CD4-positive, alpha-beta T cell treated with Interleukin-6 for 4 hours (primary cell): ENCODE measurements around the gene ABCF2.

Experiments
- DNase-seq: peaks from one replicate; pipeline ENCODE4 v3.0.0-alpha.2; 2020; ENCODE audit warnings: mixed read lengths

Gene ABCF2

DNA sequence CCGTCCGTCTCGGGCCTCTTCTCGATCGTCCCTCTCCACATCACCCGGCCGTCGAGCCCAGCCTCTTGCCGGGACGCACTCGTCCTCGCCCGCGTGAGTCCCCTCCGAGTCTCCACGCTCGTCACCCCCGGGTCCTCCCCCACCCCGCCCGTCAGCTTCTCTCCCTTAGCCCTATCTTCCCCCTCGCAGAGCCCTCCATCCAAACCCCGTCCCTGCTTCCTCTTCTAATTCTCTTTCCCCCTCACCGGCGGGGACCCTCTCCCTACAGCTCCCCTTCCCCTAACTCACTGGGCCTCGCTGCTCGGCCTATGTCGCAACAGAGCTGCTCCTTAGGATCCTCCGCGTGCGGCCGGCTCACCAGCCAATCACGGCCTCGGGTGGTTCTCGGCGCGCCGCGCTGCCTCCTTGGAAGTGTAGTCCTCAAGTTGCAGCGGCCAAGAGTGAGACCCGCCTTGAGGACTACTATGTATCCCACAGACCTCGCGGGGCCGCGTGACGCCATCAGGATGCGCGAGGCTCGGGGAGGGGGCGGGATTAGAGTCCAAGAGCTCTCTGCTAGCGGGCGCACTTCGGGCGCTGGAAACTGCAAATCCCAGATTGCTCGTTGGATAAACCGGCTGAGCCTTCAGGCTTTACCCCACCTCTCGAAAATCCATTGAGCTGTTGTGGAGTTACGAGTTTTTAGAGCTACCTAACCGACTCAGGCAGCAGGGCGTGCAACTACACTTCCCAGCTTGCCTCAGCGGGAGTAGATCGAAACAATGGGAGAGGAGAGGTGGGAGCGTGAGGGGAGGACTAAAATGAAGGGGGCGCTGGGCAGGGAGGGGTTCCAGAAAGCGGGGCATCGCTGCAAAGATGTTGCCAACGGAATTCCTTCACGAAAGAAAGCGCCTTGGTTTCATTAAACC lies at the start of gene ABCF2:
Gene ABCF2, minus strand, starts transcription at position 331 of the 908 bp plus-strand sequence. CDS start 747 bp downstream, outside the sequence.
- DNase-seq: peak; percentile 97

- DNase-seq: peak; percentile 22
These were observed 49.0 kb upstream of the ABCF2 start for GRCh38 chr7:151275813-151276577.

DNA sequence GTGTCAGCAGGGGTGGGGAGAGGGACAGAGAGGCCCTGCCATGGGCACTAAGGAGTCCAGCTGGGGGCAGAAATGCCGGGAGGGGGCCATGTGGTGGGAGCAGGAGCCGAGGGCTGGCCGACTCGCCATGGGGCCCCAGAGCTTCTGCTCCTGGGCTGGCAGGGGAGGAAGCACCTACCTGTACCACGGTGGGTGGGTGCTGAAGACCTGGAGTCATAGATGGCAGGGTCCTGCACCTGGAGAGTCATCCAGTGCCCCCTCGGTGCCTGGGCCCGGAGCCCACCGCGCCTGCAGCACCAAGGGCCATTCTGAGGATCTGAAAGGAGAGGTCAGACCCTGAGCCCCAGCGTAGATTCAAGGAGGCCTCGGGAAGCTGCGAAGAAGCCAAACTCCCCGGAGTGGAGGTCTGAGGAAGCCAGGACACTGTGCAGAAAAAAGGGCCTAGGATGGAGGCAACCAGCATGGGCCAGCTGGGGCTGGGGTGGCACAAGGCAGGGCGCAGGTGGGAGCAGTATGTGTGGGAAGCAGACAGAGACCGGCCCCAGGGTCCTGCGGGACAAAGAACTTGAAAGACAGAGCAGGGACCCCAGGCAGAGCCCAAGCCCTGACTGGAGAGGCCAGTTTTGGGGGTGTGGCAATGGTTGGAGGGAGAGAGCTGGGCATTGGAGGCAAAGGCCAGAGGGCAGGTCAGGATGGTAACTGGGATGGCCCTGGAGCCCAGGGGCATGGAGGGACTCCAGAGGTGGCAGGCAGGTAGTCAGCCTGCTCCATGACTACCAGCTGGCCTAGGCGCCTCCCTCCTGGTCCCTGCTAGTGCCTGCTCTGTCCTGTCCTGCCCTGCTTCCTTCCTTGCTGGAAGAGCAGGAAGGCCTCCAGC lies 48.2 kb upstream of the ABCF2 start:
- DNase-seq: no peak

DNA sequence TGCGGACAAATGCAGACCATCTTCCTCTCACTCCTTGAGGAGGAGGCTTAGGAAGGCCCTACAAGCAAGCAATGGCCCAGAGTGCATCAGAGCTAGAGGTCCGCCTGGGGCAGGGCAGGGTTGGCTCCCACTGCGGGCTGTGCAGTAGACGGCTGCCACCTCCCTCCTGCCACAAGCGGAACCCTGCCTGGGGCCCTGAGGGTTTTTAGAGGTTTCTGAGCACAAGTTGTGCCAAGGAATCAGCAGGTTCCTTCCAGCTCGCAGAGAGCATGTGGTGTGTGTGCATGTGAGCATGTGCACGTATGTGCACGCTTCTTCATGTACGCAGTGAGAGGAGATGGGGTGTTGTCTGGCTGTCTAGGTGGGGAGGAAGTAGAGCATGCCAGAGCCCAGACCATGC lies 47.4 kb upstream of the ABCF2 start:
- DNase-seq: no peak

GRCh38 chr7:151273651-151274390 lies 46.8 kb upstream of the ABCF2 start:
- no peak for DNase-seq

DNA sequence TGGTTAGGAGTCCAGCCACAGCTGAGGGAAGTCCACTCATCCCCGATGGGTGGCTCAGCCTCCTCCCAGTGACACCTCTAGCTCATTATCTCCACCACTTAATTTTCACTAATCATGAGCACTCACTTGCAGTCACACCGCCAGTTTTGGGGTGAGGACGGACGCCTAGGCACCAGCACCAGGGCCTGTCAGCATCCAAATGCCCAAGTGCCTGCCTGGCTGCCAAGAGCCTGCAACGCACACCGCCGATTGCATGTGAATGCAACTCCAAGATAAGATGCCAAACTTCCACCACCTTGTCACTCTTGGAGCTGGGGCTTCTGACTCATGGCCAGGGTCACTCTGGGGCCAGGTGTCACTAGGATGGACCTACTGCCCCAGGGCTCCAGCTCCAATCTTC lies 45.9 kb upstream of the ABCF2 start:
- DNase-seq: no peak

DNA sequence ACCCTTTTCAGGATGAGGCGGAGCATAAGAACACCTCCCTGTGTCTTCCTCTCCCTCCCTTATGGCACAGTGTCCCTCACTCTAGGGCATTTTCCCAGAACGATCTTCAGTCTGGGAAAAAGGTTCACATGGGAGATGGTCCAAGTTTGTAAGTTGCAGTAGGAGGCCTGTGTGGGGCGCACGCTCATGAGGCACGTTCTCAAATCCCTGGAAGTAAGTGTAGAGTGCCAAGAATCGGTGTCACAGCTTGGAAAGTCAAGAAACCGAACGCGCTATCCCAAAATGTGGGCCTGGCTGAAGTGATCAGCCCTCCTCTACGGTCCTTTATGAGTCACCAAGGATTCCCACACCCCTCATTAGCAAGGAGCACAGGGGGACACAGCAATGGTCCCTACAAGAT lies 45.4 kb upstream of the ABCF2 start:
- no peak for DNase-seq

- DNase-seq: no peak
These were observed 44.8 kb upstream of the ABCF2 start for GRCh38 chr7:151271699-151272355.

- no peak for DNase-seq
These were observed 42.5 kb upstream of the ABCF2 start for GRCh38 chr7:151269511-151269910.

GRCh38 chr7:151265351-151265931 lies 38.4 kb upstream of the ABCF2 start:
- no peak for DNase-seq

- DNase-seq: no peak
These were observed 37.6 kb upstream of the ABCF2 start for GRCh38 chr7:151264615-151265014.

DNA sequence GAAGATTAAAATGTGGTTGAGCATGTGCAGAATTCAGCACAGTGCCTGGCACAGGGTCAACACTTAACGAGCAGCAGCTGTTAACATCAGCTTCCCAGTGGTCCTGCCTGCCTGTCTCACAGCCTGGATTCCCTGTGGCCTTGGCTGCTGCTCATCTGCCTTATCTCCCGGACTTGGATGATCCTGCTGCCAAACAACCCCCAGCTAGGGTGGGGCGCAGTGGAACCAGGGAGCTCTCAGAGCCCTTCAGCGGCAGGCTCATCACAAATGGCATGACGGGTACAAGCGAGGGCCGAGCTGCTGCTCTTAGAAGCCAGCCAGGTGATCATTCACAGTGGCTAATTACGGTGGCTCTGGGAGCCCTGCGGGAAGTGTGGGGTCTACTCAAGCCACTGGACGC lies 34.5 kb upstream of the ABCF2 start:
- no peak for DNase-seq

GRCh38 chr7:151260883-151261282 lies 33.9 kb upstream of the ABCF2 start:
- DNase-seq: no peak

DNA sequence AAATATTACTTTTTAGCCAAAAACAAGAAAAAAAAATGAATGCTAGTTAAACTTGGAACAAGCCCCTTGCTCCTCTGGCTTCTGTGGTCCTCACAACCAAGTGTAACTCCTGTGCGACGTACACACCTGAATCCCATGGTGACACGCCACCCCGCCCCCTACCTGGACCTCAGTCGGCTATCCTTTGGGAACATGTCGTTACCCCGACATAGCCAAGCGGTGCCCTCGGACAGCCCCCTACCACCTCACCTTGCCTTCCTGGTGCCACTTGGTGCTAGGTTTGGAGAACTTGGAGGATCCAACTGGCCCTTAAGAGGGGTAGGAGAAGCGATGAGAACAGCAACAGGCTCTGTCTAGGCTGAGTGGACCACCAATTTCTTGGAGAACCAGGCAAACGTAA lies 33.5 kb upstream of the ABCF2 start:
- no peak for DNase-seq

DNA sequence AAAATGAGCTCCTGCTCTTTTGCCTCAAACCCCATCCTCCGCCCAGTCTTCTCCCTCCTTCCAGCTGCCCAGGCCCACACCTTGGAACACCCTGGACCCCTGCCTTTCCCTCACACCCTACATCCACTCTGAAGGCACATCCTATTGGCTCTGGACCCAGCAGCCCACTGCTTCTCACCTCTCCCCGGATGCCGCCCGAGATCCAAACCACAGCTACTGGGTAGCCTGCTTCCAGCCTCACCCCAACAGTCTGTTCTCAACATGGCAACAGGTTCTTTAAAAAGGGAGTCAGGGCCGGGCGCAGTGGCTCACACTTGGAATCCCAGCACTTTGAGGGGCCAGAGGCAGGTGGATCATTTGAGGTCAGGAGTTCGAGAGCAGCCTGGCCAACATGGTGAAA lies 31.0 kb upstream of the ABCF2 start:
- no peak for DNase-seq

DNA sequence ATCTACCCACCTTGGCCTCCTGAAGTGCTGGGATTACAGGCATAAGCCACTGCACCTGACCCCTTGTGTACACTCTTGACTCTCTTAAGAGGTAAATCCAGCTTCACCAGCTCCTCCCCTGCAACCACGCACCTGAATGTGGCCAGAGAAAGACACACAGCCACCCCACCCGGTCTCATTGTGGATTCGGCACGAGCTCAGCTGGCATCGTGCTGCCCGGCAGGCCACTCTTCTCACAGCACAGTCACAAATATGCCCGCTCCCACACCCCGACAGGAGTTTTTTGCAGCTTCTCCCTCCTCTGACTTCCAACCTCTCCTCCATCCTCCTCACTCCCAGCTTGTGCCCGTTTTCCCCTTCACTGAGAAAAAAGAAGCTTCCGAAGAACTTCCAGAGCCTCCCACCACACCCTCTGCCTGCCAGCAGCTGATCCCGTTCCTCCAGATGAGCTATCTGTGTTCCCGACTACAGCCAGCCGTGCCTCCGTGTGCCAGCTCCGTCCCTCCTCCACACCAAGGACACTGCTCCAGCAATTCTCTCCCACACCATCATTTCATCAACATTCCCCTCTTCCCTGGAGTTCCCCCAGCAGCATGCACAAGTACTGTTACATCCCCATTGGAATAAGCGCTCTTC lies 29.5 kb upstream of the ABCF2 start:
- no peak for DNase-seq

DNA sequence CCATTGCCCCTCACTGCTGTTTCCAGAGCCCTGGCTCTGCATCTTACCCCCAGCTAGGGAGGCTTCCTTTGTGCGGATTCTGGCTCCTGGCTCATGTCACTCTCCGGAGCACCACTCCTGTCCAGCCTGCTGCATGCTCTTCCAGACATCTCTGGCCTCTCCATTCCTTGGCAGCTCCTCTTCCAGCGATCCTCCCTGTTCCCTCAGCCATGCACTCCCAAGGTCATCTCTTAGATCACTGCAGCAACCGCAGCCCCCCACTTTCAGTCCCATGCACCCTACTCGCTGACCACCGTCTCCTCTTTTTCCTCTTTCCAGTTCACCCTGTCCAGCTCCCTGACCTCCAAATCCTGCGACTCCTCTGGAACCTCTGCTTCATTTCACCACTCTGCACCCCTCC lies 28.4 kb upstream of the ABCF2 start:
- DNase-seq: no peak

- no peak for DNase-seq
These were observed 27.8 kb upstream of the ABCF2 start for GRCh38 chr7:151254851-151255250.

- DNase-seq: no peak
These were observed 27.3 kb upstream of the ABCF2 start for GRCh38 chr7:151254316-151254715.

- no peak for DNase-seq
These were observed 26.1 kb upstream of the ABCF2 start for GRCh38 chr7:151252961-151253711.
